Body of pancreas (tissue), 4 donors: ENCODE results near the gene ABCA3. TPM values are rescaled to one million over a fixed set of nuclear protein-coding genes. Genes with fewer than 3 reads are reported as not detected.

Experiments
- ATAC-seq: fragments of 150-250 bp; one replicate; pipeline ENCODE4 v1.9.1; 2016
- DNase-seq, 4 donors: peaks; one replicate each; pipeline ENCODE4 v3.0.0-alpha.2; 2019
- H3K27ac ChIP-seq, 4 donors: fragments of 200-600 bp; sonication (generic); 1 replicate in 3 of 4; 2 replicates in 1 of 4; pipeline versions ENCODE4 v1.5.1 to v1.6.1; 2016 to 2019; ENCODE audit warnings: mild to moderate bottlenecking in 1 of 4, mixed read lengths in 1 of 4, moderate library complexity in 1 of 4
- H3K27me3 ChIP-seq, 2 donors: fragments of 200-600 bp; sonication (generic); one replicate each; pipeline ENCODE4 v1.6.0; 2016; ENCODE audit warnings: mild to moderate bottlenecking in 1 of 2
- H3K36me3 ChIP-seq, 2 donors: fragments of 200-600 bp; sonication (generic); replicated peaks in 1 of 2; 2 replicates each; pipeline ENCODE4 v1.5.1; 2016; ENCODE audit warnings: low read depth in 2 of 2; ENCODE audit not compliant: insufficient read depth in 1 of 2
- H3K4me1 ChIP-seq: fragments of 200-600 bp; sonication (generic); one replicate; pipeline ENCODE4 v1.6.0; 2016
- H3K4me3 ChIP-seq, 2 donors: fragments of 200-600 bp; sonication (generic); 1 replicate in 1 of 2; 2 replicates in 1 of 2; pipeline ENCODE4 v1.5.1; 2016 to 2019
- H3K9me3 ChIP-seq, 3 donors: fragments of 200-600 bp; sonication (generic); 1 replicate in 2 of 3; 2 replicates in 1 of 3; pipeline ENCODE4 v1.5.1; 2016
- POLR2A ChIP-seq, 3 donors: fragments of 450-650 bp; IDR thresholded peaks; one replicate each; pipeline ENCODE4 v1.6.1; 2016; ENCODE audit warnings: antibody characterized with exemption in 3 of 3, mild to moderate bottlenecking in 2 of 3
- WGBS, 2 donors: methylation state at CpG; one replicate each; pipeline ENCODE4 v1.1.5; 2017; 5-methylcytosine and 5-hydroxymethylcytosine counted together
- intact Hi-C: fragments of 100-400 bp; cut with DNase I; formaldehyde crosslinking; loops from one replicate; pipeline ENCODE4 v1.15.1; 2023
- total RNA-seq, 2 donors: library from RNA; depleted of rRNA; stranded (reverse); fragments of >200 nt; gene quantifications; one replicate each; pipeline ENCODE4 v1.1.0, GENCODE V29; 2016
- TF ChIP-seq, protein P1 (sequence below), 7 experiments: fragments of 450-650 bp in 4 of 7; fragments of 200-600 bp in 3 of 7; sonication (generic) in 3 of 7; IDR thresholded peaks; one replicate each; pipeline ENCODE4 v1.5.1; 2016 to 2019; ENCODE audit warnings: antibody characterized with exemption in 7 of 7

The ABCA3 gene
- total RNA-seq, 2 donors from 2014 or later, result 13.8 to 21.0 TPM

DNA sequence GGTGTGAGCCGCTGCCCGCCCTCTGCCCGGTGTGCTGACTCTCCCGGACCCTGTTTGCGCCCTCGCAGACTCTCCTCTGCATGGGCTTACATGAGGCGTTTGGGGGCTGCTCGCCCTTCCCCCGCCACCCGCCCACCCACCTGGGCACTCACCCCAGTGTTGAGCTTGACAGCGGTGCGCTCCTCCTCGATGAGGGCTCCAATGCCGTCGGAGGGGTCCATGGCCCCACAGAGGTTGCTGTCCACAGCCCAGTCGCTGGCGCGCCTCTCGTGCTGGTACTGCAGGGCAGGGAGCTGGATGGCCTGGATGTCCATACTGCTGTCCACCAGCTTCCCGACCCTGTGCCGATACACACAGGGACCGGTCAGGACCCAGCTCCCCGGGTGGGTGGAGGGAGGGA is 51.2 kb downstream of the ABCA3 start:
- H3K4me1 ChIP-seq, result no peaks in the 10 kb centered on the region
- no peak for DNase-seq
- 88 to 97% methylated on average over 14 to 17 of the region's 23 CpGs for WGBS, 2 donors
- H3K27me3 ChIP-seq, result no peaks in the 10 kb centered on the region
- ATAC-seq, result no peak
- H3K27ac ChIP-seq, result no peak overlapping the region
- H3K4me3 ChIP-seq, result no peak overlapping the region
- H3K36me3 ChIP-seq, result peaks cover 0 to 6% of the 10 kb centered on the region in 2 donors
- intact Hi-C loops, result no loop called here
- TF ChIP-seq, protein P1, sequence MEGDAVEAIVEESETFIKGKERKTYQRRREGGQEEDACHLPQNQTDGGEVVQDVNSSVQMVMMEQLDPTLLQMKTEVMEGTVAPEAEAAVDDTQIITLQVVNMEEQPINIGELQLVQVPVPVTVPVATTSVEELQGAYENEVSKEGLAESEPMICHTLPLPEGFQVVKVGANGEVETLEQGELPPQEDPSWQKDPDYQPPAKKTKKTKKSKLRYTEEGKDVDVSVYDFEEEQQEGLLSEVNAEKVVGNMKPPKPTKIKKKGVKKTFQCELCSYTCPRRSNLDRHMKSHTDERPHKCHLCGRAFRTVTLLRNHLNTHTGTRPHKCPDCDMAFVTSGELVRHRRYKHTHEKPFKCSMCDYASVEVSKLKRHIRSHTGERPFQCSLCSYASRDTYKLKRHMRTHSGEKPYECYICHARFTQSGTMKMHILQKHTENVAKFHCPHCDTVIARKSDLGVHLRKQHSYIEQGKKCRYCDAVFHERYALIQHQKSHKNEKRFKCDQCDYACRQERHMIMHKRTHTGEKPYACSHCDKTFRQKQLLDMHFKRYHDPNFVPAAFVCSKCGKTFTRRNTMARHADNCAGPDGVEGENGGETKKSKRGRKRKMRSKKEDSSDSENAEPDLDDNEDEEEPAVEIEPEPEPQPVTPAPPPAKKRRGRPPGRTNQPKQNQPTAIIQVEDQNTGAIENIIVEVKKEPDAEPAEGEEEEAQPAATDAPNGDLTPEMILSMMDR (IDR thresholded peaks at IDR 0.05), result no peak
- no peak for TF ChIP-seq POLR2A (IDR thresholded peaks at IDR 0.05)
- no peaks in the 10 kb centered on the region for H3K9me3 ChIP-seq

DNA sequence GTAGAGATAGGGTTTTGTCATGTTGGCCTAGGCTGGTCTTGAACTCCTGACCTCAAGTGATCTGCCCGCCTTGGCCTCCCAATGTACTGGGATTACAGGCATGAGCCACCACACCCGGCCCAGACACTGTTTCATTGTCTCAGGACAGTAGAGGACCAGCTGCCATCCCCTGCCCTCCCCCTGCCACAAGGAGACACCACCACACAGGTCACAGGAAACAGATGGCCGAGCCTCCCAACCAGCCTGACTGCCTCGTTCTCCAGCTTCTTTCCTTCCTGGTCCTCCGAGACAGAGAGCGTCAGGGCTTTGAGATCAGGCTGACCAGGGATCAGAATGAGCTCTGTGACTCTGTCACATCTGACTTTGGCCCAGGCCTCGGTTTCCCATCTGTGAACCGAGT is 51.8 kb downstream of the ABCA3 start:
- H3K27ac ChIP-seq, result no peak overlapping the region
- no peaks in the 10 kb centered on the region for H3K4me1 ChIP-seq
- no peaks in the 10 kb centered on the region for H3K9me3 ChIP-seq
- H3K36me3 ChIP-seq, result peaks cover 0 to 7% of the 10 kb centered on the region in 2 donors
- no peak for ATAC-seq
- no peak overlapping the region for H3K4me3 ChIP-seq
- intact Hi-C loops, result no loop called here
- H3K27me3 ChIP-seq, result no peaks in the 10 kb centered on the region
- WGBS, 2 donors, result 70 to 91% methylated on average over 8 of the region's 8 CpGs
- TF ChIP-seq, protein P1 (IDR thresholded peaks at IDR 0.05), result no peak
- no peak for TF ChIP-seq POLR2A (IDR thresholded peaks at IDR 0.05)
- no peak for DNase-seq

DNA sequence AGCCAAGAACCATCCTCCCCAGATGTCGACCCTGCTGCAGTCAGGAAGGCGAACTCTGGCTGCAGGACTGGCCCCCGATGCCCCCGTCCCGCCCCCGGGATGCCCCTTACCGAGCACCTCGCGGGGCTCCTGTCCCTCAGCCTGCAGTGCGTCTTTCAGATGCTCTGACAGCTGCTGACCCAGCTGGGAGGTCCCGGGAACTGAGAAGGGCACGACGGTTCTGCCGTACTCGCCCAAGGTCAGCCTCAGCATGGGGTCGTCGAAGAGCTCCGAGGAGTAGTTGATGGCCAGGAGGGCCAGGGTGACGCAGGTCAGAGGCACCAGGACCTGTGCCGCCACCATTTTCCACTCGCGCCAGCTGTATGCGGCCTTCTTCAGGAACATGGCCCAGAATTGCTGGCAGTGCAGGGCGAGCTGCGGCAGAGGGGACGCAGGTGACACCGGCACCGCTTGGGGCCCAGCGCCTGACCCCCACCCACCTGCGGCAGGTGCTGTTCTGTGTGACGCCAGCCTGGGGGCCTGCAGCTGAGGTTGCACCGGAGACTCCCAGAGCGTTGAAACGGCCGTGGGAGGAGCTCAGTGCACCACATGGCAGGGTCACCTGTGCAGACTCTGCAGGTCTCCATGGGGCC is 52.5 kb downstream of the ABCA3 start:
- 82 to 87% methylated on average over 6 to 35 of the region's 35 CpGs for WGBS, 2 donors
- intact Hi-C loops, result no loop called here
- Histone ChIP-seq H3K27ac (no peak overlapping the region), H3K36me3 (peaks cover 0 to 7% of the 10 kb centered on the region in 2 donors), H3K4me3 (no peak overlapping the region), H3K9me3 (no peaks in the 10 kb centered on the region), H3K27me3 (no peaks in the 10 kb centered on the region), H3K4me1 (no peaks in the 10 kb centered on the region)
- TF ChIP-seq POLR2A (IDR thresholded peaks at IDR 0.05), result no peak
- TF ChIP-seq, protein P1 (IDR thresholded peaks at IDR 0.05), result no peak
- ATAC-seq (no peak), DNase-seq (no peak)

DNA sequence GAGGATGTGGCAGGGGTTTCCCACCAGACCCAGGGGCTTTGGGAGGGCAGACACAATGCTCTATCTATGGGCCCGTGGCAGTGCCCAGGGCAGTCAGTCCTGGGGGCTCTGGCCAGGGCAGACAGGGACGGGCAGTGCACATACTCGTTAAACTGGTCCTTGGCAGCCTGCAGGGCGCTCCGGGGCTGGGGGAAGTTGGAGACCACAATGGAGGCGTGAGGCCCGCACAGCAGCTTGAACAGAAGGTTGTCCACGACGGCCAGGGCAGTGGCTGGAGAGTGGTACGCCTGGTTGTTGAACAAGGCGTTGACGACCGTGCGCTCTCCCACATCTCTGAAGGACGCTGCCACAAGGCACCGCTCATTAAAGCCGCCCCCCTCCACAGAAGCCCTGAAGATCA is 54.0 kb downstream of the ABCA3 start:
- Histone ChIP-seq H3K4me1 (no peaks in the 10 kb centered on the region), H3K36me3 (peaks cover 0 to 6% of the 10 kb centered on the region in 2 donors), H3K27me3 (no peaks in the 10 kb centered on the region), H3K4me3 (no peak overlapping the region), H3K9me3 (no peaks in the 10 kb centered on the region), H3K27ac (no peak overlapping the region)
- ATAC-seq, result no peak
- no peak for DNase-seq
- no peak for TF ChIP-seq POLR2A (IDR thresholded peaks at IDR 0.05)
- TF ChIP-seq, protein P1 (IDR thresholded peaks at IDR 0.05), result no peak
- WGBS, 2 donors, result 87 to 88% methylated on average over 12 to 17 of the region's 17 CpGs
- intact Hi-C loops, result no loop called here

- no peak overlapping the region for H3K27ac ChIP-seq
- H3K36me3 ChIP-seq, result peaks cover 0 to 3% of the 10 kb centered on the region in 2 donors
- H3K27me3 ChIP-seq, result no peaks in the 10 kb centered on the region
- H3K4me3 ChIP-seq, result no peak overlapping the region
- no peak for TF ChIP-seq POLR2A (IDR thresholded peaks at IDR 0.05)
- TF ChIP-seq, protein P1 (IDR thresholded peaks at IDR 0.05), result no peak
- H3K9me3 ChIP-seq, result no peaks in the 10 kb centered on the region
- no peak for DNase-seq
- WGBS, 2 donors, result 85 to 92% methylated on average over 4 to 13 of the region's 13 CpGs
- H3K4me1 ChIP-seq, result no peaks in the 10 kb centered on the region
- no peak for ATAC-seq
- intact Hi-C loops, result no loop called here
Measured at GRCh38 chr16:2285731-2286191, 54.8 kb downstream of the ABCA3 start.
